GM12874 (cell line): ENCODE measurements around the gene PRKN.

Experiments used
- CTCF ChIP-seq: IDR thresholded peaks from 2 replicates; pipeline ENCODE4 v1.5.1; 2011; ENCODE audit warnings: low read depth, mild to moderate bottlenecking, control low read depth, low read length, moderate library complexity; ENCODE audit not compliant: insufficient read depth

Gene PRKN

DNA sequence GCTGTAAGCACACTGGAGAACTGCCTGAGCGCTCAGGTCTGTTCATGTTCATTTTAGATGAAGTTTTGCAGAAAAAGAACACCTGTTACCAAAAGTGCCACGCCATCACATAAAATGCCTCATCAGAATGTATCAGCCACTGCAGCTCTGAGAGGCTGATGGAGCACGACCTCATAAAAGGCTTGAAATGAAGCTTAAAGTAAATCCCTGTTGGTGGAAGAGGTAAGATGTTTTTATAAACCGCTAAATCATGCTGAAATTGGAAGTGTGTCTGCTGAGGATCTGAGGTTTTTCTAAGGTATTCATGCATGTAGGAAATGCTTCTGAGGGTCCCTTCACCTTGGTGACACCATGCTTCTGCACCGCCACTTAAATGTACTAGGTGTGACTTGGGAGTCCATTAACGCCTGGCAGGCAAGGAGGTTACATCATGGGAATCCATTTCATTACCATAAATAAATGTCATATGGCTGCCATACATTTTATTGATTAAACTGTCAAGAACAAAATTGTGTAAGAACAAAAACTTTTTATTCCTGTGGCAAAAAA is 1090.6 kb downstream of the PRKN start:
- TF ChIP-seq CTCF: no peak

DNA sequence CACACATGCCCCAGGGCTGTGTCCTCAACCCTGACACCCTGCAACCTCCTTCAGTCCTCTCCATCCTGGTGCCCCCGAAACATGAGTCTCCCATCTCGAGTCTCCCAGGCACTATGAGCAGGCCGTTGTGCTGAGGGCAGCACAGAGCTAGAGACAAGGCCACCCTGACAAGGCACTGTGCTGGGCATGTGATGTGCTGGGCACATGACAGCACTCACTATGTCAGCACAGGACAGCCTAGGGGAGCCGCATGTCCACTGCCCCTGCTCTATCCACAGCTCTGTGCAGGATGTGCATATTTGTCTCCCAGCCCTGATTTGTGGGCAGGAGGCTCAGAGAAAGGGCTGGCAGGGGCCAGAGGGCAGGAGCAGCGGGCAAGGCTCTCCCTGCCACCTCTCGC is 1091.6 kb downstream of the PRKN start:
- no peak for TF ChIP-seq CTCF

GRCh38 chr6:161634916-161635315 is 1092.7 kb downstream of the PRKN start:
- no peak for TF ChIP-seq CTCF

- no peak for TF ChIP-seq CTCF
These were observed 1095.8 kb downstream of the PRKN start for GRCh38 chr6:161631676-161632194.

DNA sequence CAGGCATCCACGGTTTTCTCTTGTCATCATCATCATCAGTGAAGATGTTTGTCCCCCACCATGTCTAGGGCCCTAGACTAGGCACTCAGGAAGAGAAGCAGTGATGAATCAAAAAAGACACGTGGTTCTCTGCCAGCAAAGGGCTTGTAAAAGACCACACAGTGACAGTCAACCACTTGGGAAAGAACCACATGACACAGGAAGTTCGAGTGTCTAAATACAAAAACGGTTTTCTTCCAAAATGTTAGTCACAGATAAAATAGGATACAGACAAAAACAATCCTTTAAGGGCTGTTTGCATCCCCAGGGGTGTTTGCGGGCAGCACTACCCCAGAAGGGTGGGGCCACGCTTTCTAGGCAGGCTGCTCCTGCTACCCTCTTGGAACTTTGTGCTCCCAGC is 1096.9 kb downstream of the PRKN start:
- no peak for TF ChIP-seq CTCF

DNA sequence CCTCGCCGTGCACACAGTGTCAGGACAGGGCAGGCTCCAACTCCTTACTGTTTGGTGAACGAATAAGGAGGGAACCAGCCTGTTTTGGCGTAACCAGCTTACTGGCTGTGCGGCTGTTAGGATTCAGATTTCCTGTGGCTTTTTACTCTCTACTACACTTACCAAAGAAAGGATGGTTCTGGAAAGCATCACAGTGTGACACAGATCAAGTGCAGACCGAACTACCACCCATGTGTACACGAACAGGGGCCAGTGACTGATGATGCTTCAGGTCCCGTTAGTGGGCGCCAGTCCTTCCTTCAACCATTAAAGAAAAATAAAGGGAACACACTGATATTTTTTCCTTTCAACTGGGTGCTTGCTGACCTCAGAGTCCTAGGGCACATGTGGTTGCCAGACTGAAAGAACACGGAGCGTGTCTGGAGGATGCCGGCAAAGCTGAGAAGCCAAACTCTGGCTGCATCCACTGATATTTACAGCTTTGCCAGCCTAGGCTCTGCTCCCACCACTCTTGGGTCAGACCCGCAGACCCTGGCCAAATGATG is 1101.4 kb downstream of the PRKN start:
- no peak for TF ChIP-seq CTCF

GRCh38 chr6:161624111-161624510 is 1103.5 kb downstream of the PRKN start:
- TF ChIP-seq CTCF: no peak
